Neuronal stem cell (in vitro differentiated cells): Measurements from ENCODE around the gene ADGRV1.

Source experiments
- DNase-seq: peaks from one replicate; pipeline ENCODE4 v3.0.0-alpha.2; 2013; ENCODE audit warnings: low spot score
- H2AFZ ChIP-seq: one replicate; pipeline ENCODE4 v1.6.1; 2013; ENCODE audit warnings: mild to moderate bottlenecking, low read length, inconsistent platforms
- H2AK5ac ChIP-seq: 2 replicates; pipeline ENCODE4 v1.6.1; 2013; ENCODE audit warnings: low read depth, mild to moderate bottlenecking, inconsistent platforms, low read length, moderate library complexity, mixed read lengths
- H2BK120ac ChIP-seq: 2 replicates; pipeline ENCODE4 v1.6.1; 2013; ENCODE audit warnings: low read depth, mild to moderate bottlenecking, inconsistent platforms, low read length, moderate library complexity, mixed read lengths
- H2BK12ac ChIP-seq: one replicate; pipeline ENCODE4 v1.6.1; 2013; ENCODE audit warnings: low read length, inconsistent platforms
- H2BK15ac ChIP-seq: 2 replicates; pipeline ENCODE4 v1.6.1; 2013; ENCODE audit warnings: mild to moderate bottlenecking, low read length, inconsistent platforms, mixed read lengths
- H2BK5ac ChIP-seq: one replicate; pipeline ENCODE4 v1.6.1; 2013; ENCODE audit warnings: inconsistent platforms, mild to moderate bottlenecking, low read length, moderate library complexity
- H3K14ac ChIP-seq: one replicate; pipeline ENCODE4 v1.6.1; 2013; ENCODE audit warnings: low read length, inconsistent platforms
- H3K18ac ChIP-seq: 2 replicates; pipeline ENCODE4 v1.6.1; 2013; ENCODE audit warnings: low read length, inconsistent platforms
- H3K23ac ChIP-seq: 2 replicates; pipeline ENCODE4 v1.6.1; 2013; ENCODE audit warnings: low read depth, mild to moderate bottlenecking, mixed read lengths, low read length, inconsistent platforms; ENCODE audit not compliant: poor library complexity
- H3K27ac ChIP-seq: replicated peaks from 3 replicates; pipeline ENCODE4 v1.5.1; 2013; ENCODE audit warnings: low read length, inconsistent platforms
- H3K27me3 ChIP-seq, 3 experiments: 2 replicates each; pipeline ENCODE4 v1.6.1; 2013; ENCODE audit warnings: low read length in 3 of 3, mild to moderate bottlenecking in 2 of 3, inconsistent platforms in 1 of 3, low read depth in 1 of 3, mixed read lengths in 1 of 3, moderate library complexity in 1 of 3; ENCODE audit not compliant: control insufficient read depth in 3 of 3, insufficient read depth in 3 of 3
- H3K36me3 ChIP-seq, 2 donors: replicated peaks in 1 of 2; 2 replicates each; pipeline ENCODE4 v1.6.1; 2013; ENCODE audit warnings: low read length in 2 of 2; ENCODE audit not compliant: control insufficient read depth in 2 of 2, insufficient read depth in 2 of 2
- H3K4ac ChIP-seq: 2 replicates; pipeline ENCODE4 v1.6.1; 2013; ENCODE audit warnings: inconsistent platforms, mild to moderate bottlenecking, low read length, moderate library complexity
- H3K4me1 ChIP-seq, 2 donors: 1 replicate in 1 of 2; 2 replicates in 1 of 2; pipeline ENCODE4 v1.6.1; 2013; ENCODE audit warnings: low read length in 2 of 2, low read depth in 1 of 2; ENCODE audit not compliant: control insufficient read depth in 2 of 2, insufficient read depth in 1 of 2
- H3K4me2 ChIP-seq: one replicate; pipeline ENCODE4 v1.6.1; 2013; ENCODE audit warnings: mild to moderate bottlenecking, low read length, inconsistent platforms; ENCODE audit not compliant: insufficient read depth, poor library complexity, severe bottlenecking
- H3K4me3 ChIP-seq, 2 donors: 2 replicates each; pipeline ENCODE4 v1.5.1; 2013; ENCODE audit warnings: low read length in 2 of 2, mild to moderate bottlenecking in 2 of 2, inconsistent platforms in 1 of 2, moderate library complexity in 1 of 2
- H3K79me1 ChIP-seq: one replicate; pipeline ENCODE4 v1.6.1; 2013; ENCODE audit warnings: low read depth, mild to moderate bottlenecking, inconsistent platforms, low read length, moderate library complexity
- H3K9ac ChIP-seq: one replicate; pipeline ENCODE4 v1.6.1; 2013; ENCODE audit warnings: mild to moderate bottlenecking, low read depth, low read length, inconsistent platforms; ENCODE audit not compliant: poor library complexity
- H3K9me3 ChIP-seq, 2 donors: replicated peaks in 1 of 2; 2 replicates each; pipeline versions ENCODE3 to v1.6.1; 2013; ENCODE audit warnings: low read length in 2 of 2, mild to moderate bottlenecking in 2 of 2, inconsistent platforms in 1 of 2, low read depth in 1 of 2, mixed read lengths in 1 of 2, moderate library complexity in 1 of 2; ENCODE audit not compliant: control insufficient read depth in 2 of 2, insufficient read depth in 1 of 2
- H4K8ac ChIP-seq: one replicate; pipeline ENCODE4 v1.6.1; 2013; ENCODE audit warnings: low read depth, mild to moderate bottlenecking, inconsistent platforms, low read length, moderate library complexity
- H4K91ac ChIP-seq: one replicate; pipeline ENCODE4 v1.6.1; 2013; ENCODE audit warnings: low read length, low read depth, mild to moderate bottlenecking, inconsistent platforms; ENCODE audit not compliant: poor library complexity
- WGBS, 2 donors: extraction: QIAGEN DNeasy Blood & Tissue Kit; methylation state at CpG; one replicate each; pipeline ENCODE4 v1.1.7; 2013; ENCODE audit warnings: missing lambda C conversion rate in 2 of 2, mixed read lengths in 1 of 2; ENCODE audit not compliant: insufficient read length in 2 of 2, insufficient replicate concordance in 1 of 2; ENCODE audit errors: extremely low coverage in 2 of 2; 5-methylcytosine and 5-hydroxymethylcytosine counted together

ADGRV1 gene

GRCh38 chr5:91133183-91133582 is 574.6 kb downstream of the ADGRV1 start:
- H2BK120ac ChIP-seq, result no peak overlapping the region

GRCh38 chr5:91135475-91136248 is 577.1 kb downstream of the ADGRV1 start:
- H3K27me3 ChIP-seq, result no peaks in the 10 kb centered on the region
- no CpG with 5 or more reads among the region's 5 CpGs for WGBS, 2 donors
- no peak overlapping the region for H3K27ac ChIP-seq

More at GRCh38 chr5:91133183-91133582, 574.6 kb downstream of the ADGRV1 start:
- no peak overlapping the region for H2BK5ac ChIP-seq
- no peak overlapping the region for H2AK5ac ChIP-seq
- H3K27me3 ChIP-seq, result no peaks in the 10 kb centered on the region
- H3K27ac ChIP-seq, result no peak overlapping the region
- no peak overlapping the region for H3K4ac ChIP-seq
- H2BK12ac ChIP-seq, result no peak overlapping the region
- H3K14ac ChIP-seq, result no peak overlapping the region
- no peaks in the 10 kb centered on the region for H3K9me3 ChIP-seq
- H4K8ac ChIP-seq, result no peak overlapping the region
- H2AFZ ChIP-seq, result no peak overlapping the region
- H3K23ac ChIP-seq, result no peak overlapping the region
- H4K91ac ChIP-seq, result no peak overlapping the region
- no peak overlapping the region for H3K4me2 ChIP-seq
- peaks cover 0 to 4% of the 10 kb centered on the region in 2 donors for H3K4me1 ChIP-seq
- no peak overlapping the region for H2BK15ac ChIP-seq
- H3K4me3 ChIP-seq, result no peak overlapping the region
- no peak overlapping the region for H3K18ac ChIP-seq
- DNase-seq, result no peak
- H3K79me1 ChIP-seq, result no peaks in the 10 kb centered on the region
- H3K9ac ChIP-seq, result no peak overlapping the region
- no peaks in the 10 kb centered on the region for H3K36me3 ChIP-seq

GRCh38 chr5:91136271-91136670 is 577.7 kb downstream of the ADGRV1 start:
- WGBS, 2 donors, result no CpG with 5 or more reads among the region's 1 CpG
- no peak overlapping the region for H4K8ac ChIP-seq

More at GRCh38 chr5:91135475-91136248, 577.1 kb downstream of the ADGRV1 start:
- Histone ChIP-seq H3K79me1 (no peaks in the 10 kb centered on the region), H2AK5ac (no peak overlapping the region), H2BK15ac (no peak overlapping the region), H3K4me2 (no peak overlapping the region), H3K4me1 (peaks cover 0 to 4% of the 10 kb centered on the region in 2 donors), H2BK5ac (no peak overlapping the region), H2BK12ac (no peak overlapping the region), H4K91ac (no peak overlapping the region), H2AFZ (no peak overlapping the region), H3K4ac (no peak overlapping the region), H3K18ac (no peak overlapping the region), H2BK120ac (no peak overlapping the region), H3K9me3 (no peaks in the 10 kb centered on the region), H3K4me3 (no peak overlapping the region), H4K8ac (no peak overlapping the region), H3K14ac (no peak overlapping the region), H3K9ac (no peak overlapping the region), H3K23ac (no peak overlapping the region), H3K36me3 (no peaks in the 10 kb centered on the region)
- DNase-seq, result no peak

GRCh38 chr5:91137647-91138046 is 579.0 kb downstream of the ADGRV1 start:
- Histone ChIP-seq H3K79me1 (no peaks in the 10 kb centered on the region), H2BK15ac (no peak overlapping the region), H3K18ac (no peak overlapping the region), H4K91ac (no peak overlapping the region), H3K36me3 (no peaks in the 10 kb centered on the region), H3K9ac (no peak overlapping the region), H3K4me1 (peaks cover 0 to 7% of the 10 kb centered on the region in 2 donors), H3K27me3 (no peaks in the 10 kb centered on the region), H2BK120ac (no peak overlapping the region), H3K9me3 (no peaks in the 10 kb centered on the region), H3K23ac (no peak overlapping the region), H3K4me2 (no peak overlapping the region), H2AK5ac (no peak overlapping the region), H2BK12ac (no peak overlapping the region), H2AFZ (no peak overlapping the region), H3K4me3 (no peak overlapping the region), H3K14ac (no peak overlapping the region), H3K27ac (no peak overlapping the region), H4K8ac (no peak overlapping the region), H3K4ac (no peak overlapping the region), H2BK5ac (no peak overlapping the region)
- no CpG with 5 or more reads among the region's 3 CpGs for WGBS, 2 donors
- DNase-seq, result no peak

More at GRCh38 chr5:91136271-91136670, 577.7 kb downstream of the ADGRV1 start:
- no peak overlapping the region for H2AFZ ChIP-seq
- H4K91ac ChIP-seq, result no peak overlapping the region
- H2BK120ac ChIP-seq, result no peak overlapping the region
- peaks cover 0 to 4% of the 10 kb centered on the region in 2 donors for H3K4me1 ChIP-seq
- H2BK15ac ChIP-seq, result no peak overlapping the region
- no peaks in the 10 kb centered on the region for H3K9me3 ChIP-seq
- no peak overlapping the region for H3K14ac ChIP-seq
- no peak overlapping the region for H3K23ac ChIP-seq
- H3K27me3 ChIP-seq, result no peaks in the 10 kb centered on the region
- no peak overlapping the region for H2BK12ac ChIP-seq
- H3K4ac ChIP-seq, result no peak overlapping the region
- no peak overlapping the region for H3K18ac ChIP-seq
- H3K4me2 ChIP-seq, result no peak overlapping the region
- H3K4me3 ChIP-seq, result no peak overlapping the region
- H2AK5ac ChIP-seq, result no peak overlapping the region
- H3K79me1 ChIP-seq, result no peaks in the 10 kb centered on the region
- H3K9ac ChIP-seq, result no peak overlapping the region
- H3K36me3 ChIP-seq, result no peaks in the 10 kb centered on the region
- no peak overlapping the region for H2BK5ac ChIP-seq
- DNase-seq, result no peak
- H3K27ac ChIP-seq, result no peak overlapping the region
